AG09309 (cell line): ENCODE measurements around the gene SLU7.
A peak's percentile ranks its signal among the peaks of the same experiment; 100 is the strongest.
"Not testable (repeated sequence)": the region's sequence is repeated elsewhere in the genome, so short reads cannot be mapped to it uniquely, and the experiment has no call there.

Source experiments
- DNase-seq: peaks from one replicate; pipeline ENCODE4 v3.0.0-alpha.2; 2010; ENCODE audit warnings: low read depth
- H3K4me3 ChIP-seq: 2 replicates; pipeline ENCODE4 v1.5.1; 2011; ENCODE audit warnings: mild to moderate bottlenecking, low read depth, low read length, moderate library complexity; ENCODE audit not compliant: control insufficient read depth
- CTCF ChIP-seq: IDR thresholded peaks from 2 replicates; pipeline ENCODE4 v1.5.1; 2011; ENCODE audit warnings: mild to moderate bottlenecking, low read depth, low read length, inconsistent platforms; ENCODE audit not compliant: insufficient read depth, control insufficient read depth; ENCODE audit errors: missing control alignments

The SLU7 gene

GRCh38 chr5:160444407-160444806 is 25.5 kb upstream of the SLU7 start:
- no peak for TF ChIP-seq CTCF
- no peak for DNase-seq
- no peak overlapping the region for H3K4me3 ChIP-seq

- TF ChIP-seq CTCF = no peak
These were observed 24.0 kb upstream of the SLU7 start for GRCh38 chr5:160442824-160443431.

GRCh38 chr5:160441311-160441781 is 22.5 kb upstream of the SLU7 start:
- DNase-seq = no peak
- TF ChIP-seq CTCF = no peak
- H3K4me3 ChIP-seq = no peak overlapping the region

More at GRCh38 chr5:160442824-160443431, 24.0 kb upstream of the SLU7 start:
- DNase-seq = no peak
- H3K4me3 ChIP-seq = no peak overlapping the region

- peak overlapping the region; percentile 59 for H3K4me3 ChIP-seq
- TF ChIP-seq CTCF = peak; percentile 92
- no peak for DNase-seq
These were observed 20.3 kb upstream of the SLU7 start for GRCh38 chr5:160439205-160439600.

GRCh38 chr5:160438316-160439204 is 19.7 kb upstream of the SLU7 start:
- peak; percentile 94 for TF ChIP-seq CTCF
- DNase-seq = peak; percentile 21

GRCh38 chr5:160437271-160437670 is 18.4 kb upstream of the SLU7 start:
- no peak overlapping the region for H3K4me3 ChIP-seq
- no peak for DNase-seq
- no peak for TF ChIP-seq CTCF

More at GRCh38 chr5:160438316-160439204, 19.7 kb upstream of the SLU7 start:
- H3K4me3 ChIP-seq = peak overlapping the region; percentile 59

GRCh38 chr5:160436661-160437060 is 17.8 kb upstream of the SLU7 start:
- DNase-seq, H3K4me3 ChIP-seq: not testable (repeated sequence)
